Loucy (cell line): ENCODE measurements around the gene ANXA5.

Experiments used
- H2AFZ ChIP-seq: fragments of 200-600 bp; sonication (generic); 2 replicates; pipeline ENCODE4 v1.6.0; 2016; ENCODE audit warnings: antibody characterized with exemption, mild to moderate bottlenecking, low read length, moderate library complexity
- H3F3A ChIP-seq: fragments of 200-600 bp; 2 replicates; pipeline ENCODE4 v1.6.0; 2016; ENCODE audit warnings: antibody characterized with exemption, low read depth, mild to moderate bottlenecking
- H3K27me3 ChIP-seq: fragments of 200-600 bp; sonication (generic); 2 replicates; pipeline ENCODE4 v1.6.1; 2014; ENCODE audit warnings: low read length, mild to moderate bottlenecking; ENCODE audit not compliant: insufficient read depth, poor library complexity, severe bottlenecking
- H3K36me3 ChIP-seq: fragments of 200-600 bp; sonication (generic); 2 replicates; pipeline ENCODE4 v1.6.1; 2016; ENCODE audit warnings: low read length; ENCODE audit not compliant: insufficient read depth
- H3K4me1 ChIP-seq: fragments of 200-600 bp; sonication (generic); 2 replicates; pipeline ENCODE4 v1.5.1; 2014; ENCODE audit warnings: low read length, mild to moderate bottlenecking; ENCODE audit not compliant: insufficient read depth, poor library complexity, severe bottlenecking
- H3K4me2 ChIP-seq: fragments of 200-600 bp; sonication (generic); 2 replicates; pipeline ENCODE4 v1.6.0; 2014; ENCODE audit warnings: antibody characterized with exemption, low read length, low read depth, mild to moderate bottlenecking; ENCODE audit not compliant: poor library complexity, severe bottlenecking
- H3K4me3 ChIP-seq: fragments of 200-600 bp; sonication (generic); 2 replicates; pipeline ENCODE4 v1.5.1; 2014; ENCODE audit warnings: low read length, mild to moderate bottlenecking, mixed read lengths; ENCODE audit not compliant: poor library complexity, severe bottlenecking
- H3K79me2 ChIP-seq: fragments of 200-600 bp; sonication (generic); 2 replicates; pipeline ENCODE4 v1.6.1; 2014; ENCODE audit warnings: low read length; ENCODE audit not compliant: insufficient read depth
- H3K9ac ChIP-seq: fragments of 200-600 bp; sonication (generic); 2 replicates; pipeline ENCODE4 v1.6.0; 2014; ENCODE audit warnings: mild to moderate bottlenecking, low read depth, low read length, moderate library complexity; ENCODE audit not compliant: poor library complexity, severe bottlenecking
- H3K9me2 ChIP-seq: fragments of 200-600 bp; sonication (generic); replicated peaks from 2 replicates; pipeline ENCODE4 v1.6.1; 2016; ENCODE audit warnings: low read depth, low read length, mixed read lengths
- H3K9me3 ChIP-seq: fragments of 200-600 bp; sonication (generic); 2 replicates; pipeline ENCODE4 v1.6.1; 2014; ENCODE audit warnings: mild to moderate bottlenecking, antibody characterized with exemption, low read length, low read depth; ENCODE audit not compliant: insufficient read depth
- H4K20me1 ChIP-seq: fragments of 200-600 bp; sonication (generic); 2 replicates; pipeline ENCODE4 v1.6.0; 2014; ENCODE audit warnings: antibody characterized with exemption, low read length, mild to moderate bottlenecking; ENCODE audit not compliant: insufficient read depth, poor library complexity, severe bottlenecking
- CTCF ChIP-seq: fragments of 200-600 bp; sonication (generic); conservative IDR thresholded peaks from 2 replicates; pipeline ENCODE4 v1.5.1; 2014; ENCODE audit warnings: mild to moderate bottlenecking, antibody characterized with exemption, low read length
- EZH2phosphoT487 ChIP-seq: fragments of 200-600 bp; IDR thresholded peaks from 2 replicates; pipeline ENCODE4 v1.6.1; 2018; ENCODE audit warnings: antibody characterized with exemption, mild to moderate bottlenecking, moderate library complexity, borderline replicate concordance

Gene ANXA5

DNA sequence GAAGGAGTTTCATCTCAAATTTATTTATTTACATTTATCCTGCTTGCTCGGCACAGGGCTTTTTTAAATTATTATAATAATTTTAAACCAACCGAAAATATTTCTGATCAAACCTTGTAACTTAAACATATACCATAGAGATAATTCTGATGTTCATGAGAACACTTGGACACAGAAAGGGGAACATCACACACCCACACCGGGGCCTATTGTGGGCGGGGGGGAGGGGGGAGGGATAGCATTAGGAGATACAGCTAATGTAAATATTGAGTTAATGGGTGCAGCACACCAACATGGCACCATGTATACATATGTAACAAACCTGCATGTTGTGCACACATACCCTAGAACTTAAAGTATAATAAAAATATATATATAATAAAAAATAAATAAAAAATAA lies 2.9 kb downstream of the ANXA5 start:
- TF ChIP-seq EZH2phosphoT487 (no peak), CTCF (no peak)
- H3K27me3 ChIP-seq, result no peaks in the 10 kb centered on the region
- H4K20me1 ChIP-seq, result no peaks in the 10 kb centered on the region
- H2AFZ ChIP-seq, result no peak overlapping the region
- H3K36me3 ChIP-seq, result no peaks in the 10 kb centered on the region
- no peaks in the 10 kb centered on the region for H3K4me1 ChIP-seq
- H3K9me3 ChIP-seq, result no peaks in the 10 kb centered on the region
- no peaks in the 10 kb centered on the region for H3K9me2 ChIP-seq
- no peak overlapping the region for H3K9ac ChIP-seq
- no peaks in the 10 kb centered on the region for H3F3A ChIP-seq
- no peak overlapping the region for H3K4me2 ChIP-seq
- no peaks in the 10 kb centered on the region for H3K79me2 ChIP-seq
- H3K4me3 ChIP-seq, result no peak overlapping the region

- Histone ChIP-seq H3K27me3 (no peaks in the 10 kb centered on the region), H3K9me2 (no peaks in the 10 kb centered on the region), H3K9ac (no peak overlapping the region), H3K4me2 (no peak overlapping the region), H2AFZ (no peak overlapping the region), H3K9me3 (no peaks in the 10 kb centered on the region), H3K4me3 (no peak overlapping the region), H3K36me3 (no peaks in the 10 kb centered on the region), H3K79me2 (no peaks in the 10 kb centered on the region), H3F3A (no peaks in the 10 kb centered on the region), H3K4me1 (no peaks in the 10 kb centered on the region), H4K20me1 (no peaks in the 10 kb centered on the region)
- TF ChIP-seq EZH2phosphoT487 (no peak), CTCF (no peak)
Observed at GRCh38 chr4:121693450-121693849, 3.3 kb downstream of the ANXA5 start.

DNA sequence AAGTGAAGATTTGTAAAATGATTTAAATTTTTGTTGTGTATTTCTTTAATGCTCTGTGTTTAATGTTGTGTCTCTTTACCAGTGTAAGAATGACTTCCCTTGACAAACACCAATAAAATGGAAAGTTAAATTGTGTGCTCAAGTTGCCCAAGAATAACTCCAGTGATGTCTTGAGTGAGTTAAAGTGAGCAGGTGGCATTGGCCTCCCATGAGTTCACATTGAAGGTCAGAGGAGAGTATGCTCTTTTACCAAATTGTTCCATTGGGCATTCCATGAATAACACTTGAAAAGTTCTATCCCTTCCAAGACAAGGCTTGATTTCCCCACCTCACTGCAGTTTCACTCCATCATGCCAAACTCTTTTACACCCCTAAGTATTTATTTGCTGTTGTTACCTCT lies 4.5 kb downstream of the ANXA5 start:
- Histone ChIP-seq H3K9ac (no peak overlapping the region), H3K9me2 (no peaks in the 10 kb centered on the region), H3K4me1 (no peaks in the 10 kb centered on the region), H3K79me2 (no peaks in the 10 kb centered on the region), H3F3A (no peaks in the 10 kb centered on the region), H3K4me2 (no peak overlapping the region), H2AFZ (no peak overlapping the region), H3K36me3 (no peaks in the 10 kb centered on the region), H3K4me3 (no peak overlapping the region), H3K9me3 (no peaks in the 10 kb centered on the region), H4K20me1 (no peaks in the 10 kb centered on the region), H3K27me3 (no peaks in the 10 kb centered on the region)
- TF ChIP-seq CTCF (no peak), EZH2phosphoT487 (no peak)
